GM12801 (cell line): ENCODE results near the gene PTGIR.

Source experiments
- TF ChIP-seq, protein P1 (sequence below): IDR thresholded peaks from one replicate; pipeline ENCODE4 v1.5.1; 2011; ENCODE audit warnings: control low read depth; ENCODE audit not compliant: insufficient read length; ENCODE audit errors: extremely low read depth

Gene PTGIR

DNA sequence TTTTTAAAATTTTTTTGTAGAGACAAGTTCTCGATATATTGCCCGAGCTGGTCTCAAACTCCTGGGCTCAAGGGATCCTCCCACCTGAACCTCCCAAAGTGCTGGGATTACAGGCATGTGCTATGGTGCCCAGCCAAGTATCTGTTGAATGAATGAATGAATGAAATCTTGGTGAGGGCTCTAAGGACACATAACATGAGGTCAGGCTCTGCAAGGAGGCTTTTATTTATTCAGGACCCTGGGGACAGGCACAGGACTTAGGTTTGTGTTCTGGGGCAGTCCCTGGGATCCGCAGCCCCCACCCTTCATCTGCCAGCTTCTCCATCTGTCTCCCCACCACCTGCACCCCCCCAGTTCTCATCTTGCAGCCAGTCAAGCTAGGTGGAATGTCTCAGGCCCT, 4.6 kb downstream of the PTGIR start:
- TF ChIP-seq, protein P1, sequence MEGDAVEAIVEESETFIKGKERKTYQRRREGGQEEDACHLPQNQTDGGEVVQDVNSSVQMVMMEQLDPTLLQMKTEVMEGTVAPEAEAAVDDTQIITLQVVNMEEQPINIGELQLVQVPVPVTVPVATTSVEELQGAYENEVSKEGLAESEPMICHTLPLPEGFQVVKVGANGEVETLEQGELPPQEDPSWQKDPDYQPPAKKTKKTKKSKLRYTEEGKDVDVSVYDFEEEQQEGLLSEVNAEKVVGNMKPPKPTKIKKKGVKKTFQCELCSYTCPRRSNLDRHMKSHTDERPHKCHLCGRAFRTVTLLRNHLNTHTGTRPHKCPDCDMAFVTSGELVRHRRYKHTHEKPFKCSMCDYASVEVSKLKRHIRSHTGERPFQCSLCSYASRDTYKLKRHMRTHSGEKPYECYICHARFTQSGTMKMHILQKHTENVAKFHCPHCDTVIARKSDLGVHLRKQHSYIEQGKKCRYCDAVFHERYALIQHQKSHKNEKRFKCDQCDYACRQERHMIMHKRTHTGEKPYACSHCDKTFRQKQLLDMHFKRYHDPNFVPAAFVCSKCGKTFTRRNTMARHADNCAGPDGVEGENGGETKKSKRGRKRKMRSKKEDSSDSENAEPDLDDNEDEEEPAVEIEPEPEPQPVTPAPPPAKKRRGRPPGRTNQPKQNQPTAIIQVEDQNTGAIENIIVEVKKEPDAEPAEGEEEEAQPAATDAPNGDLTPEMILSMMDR, result no peak

DNA sequence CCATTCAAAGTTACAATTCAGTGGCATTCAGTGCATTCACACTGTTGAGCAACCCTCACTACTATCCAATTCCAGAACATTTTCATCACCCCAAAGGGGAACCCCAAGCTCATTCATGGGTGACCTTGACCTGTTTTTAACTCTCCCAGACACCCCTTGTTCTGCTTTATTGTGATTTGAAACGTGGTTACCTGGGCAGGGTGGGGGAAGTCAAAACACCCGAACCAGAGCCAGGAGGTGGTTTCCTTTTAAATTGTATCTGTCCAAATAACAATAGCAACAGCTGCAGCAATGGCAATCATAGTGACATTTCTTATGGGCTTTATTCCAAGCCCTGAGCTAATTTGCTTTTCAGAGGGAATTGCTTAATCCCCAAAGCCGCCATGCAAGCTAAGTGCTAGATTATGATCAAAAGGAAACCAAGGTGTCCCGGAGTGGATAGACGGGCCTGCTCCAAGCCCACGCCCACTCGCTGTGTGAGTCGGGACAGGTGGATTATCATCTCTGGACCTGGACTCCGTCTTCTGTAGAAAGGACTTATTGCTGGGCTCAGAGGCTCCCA, 6.1 kb downstream of the PTGIR start:
- TF ChIP-seq, protein P1, result no peak

DNA sequence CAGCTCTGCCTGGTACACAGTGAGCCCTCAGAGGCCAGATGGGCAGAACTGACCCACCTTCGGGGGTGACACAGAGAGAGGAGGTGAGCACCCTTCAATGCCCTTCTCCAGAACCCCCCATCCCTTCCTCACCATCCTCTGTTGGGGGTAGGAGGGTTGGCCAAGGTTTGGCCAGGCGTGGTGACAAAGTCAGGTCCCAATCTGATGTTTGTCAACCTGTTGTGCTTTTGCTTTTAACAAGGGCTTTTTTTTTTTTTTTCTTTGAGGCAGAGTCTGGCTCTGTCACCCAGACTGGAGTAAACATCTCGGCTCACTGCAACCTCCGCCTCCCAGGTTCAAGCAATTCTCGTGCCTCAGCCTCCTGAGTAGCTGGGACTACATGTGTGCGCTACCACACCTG, 7.3 kb downstream of the PTGIR start:
- TF ChIP-seq, protein P1, result no peak

DNA sequence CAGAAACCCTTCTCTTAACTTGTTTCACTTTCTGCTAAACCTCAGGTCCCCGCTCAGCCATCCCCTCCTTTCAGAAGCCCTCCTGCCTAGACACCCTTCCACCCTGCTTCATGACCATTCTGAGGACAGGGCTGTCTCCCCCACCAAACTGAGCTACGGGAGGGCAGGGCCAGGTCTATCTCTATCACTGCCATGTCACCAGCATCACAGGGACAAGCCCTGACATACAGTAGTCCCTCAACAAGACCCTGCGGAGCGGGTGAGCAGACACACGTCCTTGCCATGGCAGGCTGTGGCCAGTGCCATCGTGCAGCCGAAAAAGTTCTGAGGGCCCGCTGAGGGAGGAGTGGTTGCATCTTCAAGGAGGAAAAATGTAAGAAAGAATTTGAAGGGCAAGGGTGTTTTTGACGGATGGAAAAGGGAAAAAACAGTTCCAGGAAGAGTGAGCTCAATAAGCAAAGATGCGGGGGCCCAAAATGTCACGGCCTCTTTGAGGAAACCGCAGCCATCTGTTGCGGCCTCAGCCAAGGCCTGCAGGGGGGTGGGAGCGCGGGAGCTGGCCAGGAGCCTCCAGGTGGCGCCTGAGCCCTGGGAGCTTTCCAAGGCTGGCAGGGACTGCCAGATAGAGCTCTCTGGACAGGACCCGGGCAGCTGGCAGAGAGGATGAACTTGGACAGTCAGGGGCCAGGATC, 8.1 kb downstream of the PTGIR start:
- TF ChIP-seq, protein P1, result no peak

DNA sequence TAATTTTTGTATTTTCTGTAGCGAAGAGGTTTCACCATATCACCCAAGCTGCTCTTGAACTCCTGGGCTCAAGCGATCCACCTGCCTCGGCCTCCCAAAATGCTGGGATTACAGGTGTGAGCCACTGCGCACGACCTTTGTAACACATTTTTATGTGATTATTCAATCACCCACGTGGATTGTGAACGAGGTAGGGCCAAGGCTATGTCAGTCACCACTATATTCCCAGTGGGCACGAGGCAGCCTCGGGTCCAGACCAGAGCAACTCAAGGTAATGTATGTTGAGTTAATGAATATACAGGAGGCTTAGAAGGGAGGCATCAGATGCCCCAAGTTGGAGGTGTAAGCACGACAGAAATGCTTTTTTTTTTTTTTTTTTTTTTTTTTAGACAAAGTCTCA, 8.9 kb downstream of the PTGIR start:
- TF ChIP-seq, protein P1, result no peak

DNA sequence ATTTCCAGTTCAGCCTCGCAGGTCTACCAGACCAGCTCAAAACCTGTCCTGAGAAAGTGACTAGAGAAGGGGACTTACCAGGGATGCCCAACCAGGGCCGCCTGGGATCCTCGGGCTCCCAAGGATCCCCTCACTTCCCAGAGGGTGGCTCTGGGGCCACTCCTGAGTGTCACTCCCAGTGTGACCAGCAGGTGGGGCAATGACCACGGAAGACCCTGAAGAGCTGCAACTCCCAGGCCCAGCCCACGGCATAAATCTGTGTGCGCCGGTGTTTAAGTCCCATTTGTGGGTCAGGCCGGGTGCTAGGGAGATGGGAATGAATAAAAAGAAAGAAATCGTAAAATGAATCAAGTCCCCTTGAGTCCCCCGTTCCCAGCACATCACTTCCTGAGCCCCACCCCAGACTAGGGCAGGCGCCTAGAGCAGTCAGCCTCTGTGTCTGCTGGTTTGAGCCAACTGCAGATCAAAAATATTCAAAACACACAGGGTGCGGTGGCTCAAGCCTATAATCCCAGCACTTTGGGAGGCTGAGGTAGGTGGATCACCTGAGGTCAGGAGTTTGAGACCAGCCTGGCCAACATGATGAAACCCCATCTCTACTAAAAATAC, 10.7 kb downstream of the PTGIR start:
- TF ChIP-seq, protein P1, result no peak

DNA sequence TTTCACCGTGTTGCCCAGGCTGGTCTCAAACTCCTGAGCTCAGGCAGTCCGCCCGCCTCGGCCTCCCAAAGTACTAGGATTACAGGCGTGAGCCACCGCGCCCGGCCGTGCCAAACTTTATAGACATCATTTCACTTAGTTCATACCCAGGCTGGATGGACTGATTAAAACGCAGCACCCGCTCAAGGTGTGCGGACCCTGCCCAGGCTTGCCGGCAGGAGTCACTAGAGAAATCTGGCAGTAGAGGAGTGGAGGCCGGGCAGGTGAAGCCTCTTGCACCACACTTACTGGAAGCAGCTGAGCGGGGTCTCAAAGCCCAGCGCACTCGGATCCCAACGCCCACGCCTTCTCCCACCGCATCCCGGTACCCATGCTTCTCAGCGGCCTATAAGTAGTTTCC, 11.4 kb downstream of the PTGIR start:
- TF ChIP-seq, protein P1, result no peak
